Skeletal muscle satellite cell (primary cell): ENCODE data around the gene PRKCB.

Source experiments
- H3K27me3 ChIP-seq: 2 replicates; pipeline ENCODE4 v1.7.0; 2013; ENCODE audit warnings: low read length; ENCODE audit not compliant: control insufficient read depth, insufficient read depth
- H3K36me3 ChIP-seq: 2 replicates; pipeline ENCODE4 v1.7.0; 2013; ENCODE audit warnings: mild to moderate bottlenecking, control low read depth, low read length; ENCODE audit not compliant: insufficient read depth
- H3K4me1 ChIP-seq: 2 replicates; pipeline ENCODE4 v1.7.0; 2013; ENCODE audit warnings: low read length; ENCODE audit not compliant: control insufficient read depth, insufficient read depth
- H3K4me2 ChIP-seq: 2 replicates; pipeline ENCODE4 v1.7.0; 2013; ENCODE audit warnings: mild to moderate bottlenecking, low read length
- H3K4me3 ChIP-seq: 2 replicates; pipeline ENCODE4 v1.7.0; 2013; ENCODE audit warnings: low read length
- H3K9ac ChIP-seq: 2 replicates; pipeline ENCODE4 v1.7.0; 2013; ENCODE audit warnings: mild to moderate bottlenecking, low read depth, low read length, moderate library complexity
- H3K9me3 ChIP-seq: replicated peaks from 2 replicates; pipeline ENCODE4 v1.7.0; 2013; ENCODE audit warnings: mild to moderate bottlenecking, control low read depth, low read length

The PRKCB gene

GRCh38 chr16:23898682-23899430 lies 63.1 kb downstream of the PRKCB start:
- Histone ChIP-seq H3K9ac (no peak overlapping the region), H3K4me2 (no peak overlapping the region), H3K4me3 (no peak overlapping the region), H3K4me1 (no peaks in the 10 kb centered on the region), H3K9me3 (no peaks in the 10 kb centered on the region), H3K36me3 (no peaks in the 10 kb centered on the region), H3K27me3 (no peaks in the 10 kb centered on the region)

- no peak overlapping the region for H3K4me3 ChIP-seq
- no peaks in the 10 kb centered on the region for H3K27me3 ChIP-seq
- H3K9me3 ChIP-seq, result no peaks in the 10 kb centered on the region
- no peak overlapping the region for H3K9ac ChIP-seq
- no peak overlapping the region for H3K4me2 ChIP-seq
- no peaks in the 10 kb centered on the region for H3K4me1 ChIP-seq
- no peaks in the 10 kb centered on the region for H3K36me3 ChIP-seq
Measured at GRCh38 chr16:23899869-23900268, 64.1 kb downstream of the PRKCB start.

GRCh38 chr16:23900480-23901177 lies 64.8 kb downstream of the PRKCB start:
- Histone ChIP-seq H3K4me1 (no peaks in the 10 kb centered on the region), H3K36me3 (no peaks in the 10 kb centered on the region), H3K4me2 (no peak overlapping the region), H3K4me3 (no peak overlapping the region), H3K9ac (no peak overlapping the region), H3K27me3 (no peaks in the 10 kb centered on the region), H3K9me3 (no peaks in the 10 kb centered on the region)

GRCh38 chr16:23901178-23902033 lies 65.6 kb downstream of the PRKCB start:
- Histone ChIP-seq H3K4me1 (no peaks in the 10 kb centered on the region), H3K4me3 (no peak overlapping the region), H3K27me3 (no peaks in the 10 kb centered on the region), H3K9me3 (no peaks in the 10 kb centered on the region), H3K4me2 (no peak overlapping the region), H3K9ac (no peak overlapping the region), H3K36me3 (no peaks in the 10 kb centered on the region)

- H3K4me2 ChIP-seq, result no peak overlapping the region
- no peak overlapping the region for H3K4me3 ChIP-seq
- H3K27me3 ChIP-seq, result no peaks in the 10 kb centered on the region
- no peaks in the 10 kb centered on the region for H3K9me3 ChIP-seq
- no peaks in the 10 kb centered on the region for H3K36me3 ChIP-seq
- no peaks in the 10 kb centered on the region for H3K4me1 ChIP-seq
- H3K9ac ChIP-seq, result no peak overlapping the region
Measured at GRCh38 chr16:23902034-23902747, 66.4 kb downstream of the PRKCB start.

GRCh38 chr16:23902748-23903414 lies 67.1 kb downstream of the PRKCB start:
- H3K4me2 ChIP-seq, result no peak overlapping the region
- no peaks in the 10 kb centered on the region for H3K9me3 ChIP-seq
- H3K9ac ChIP-seq, result no peak overlapping the region
- no peaks in the 10 kb centered on the region for H3K4me1 ChIP-seq
- no peaks in the 10 kb centered on the region for H3K36me3 ChIP-seq
- no peak overlapping the region for H3K4me3 ChIP-seq
- no peaks in the 10 kb centered on the region for H3K27me3 ChIP-seq

- H3K4me1 ChIP-seq, result no peaks in the 10 kb centered on the region
- H3K9ac ChIP-seq, result no peak overlapping the region
- no peak overlapping the region for H3K4me2 ChIP-seq
- H3K4me3 ChIP-seq, result no peak overlapping the region
- H3K27me3 ChIP-seq, result no peaks in the 10 kb centered on the region
- H3K36me3 ChIP-seq, result no peaks in the 10 kb centered on the region
- H3K9me3 ChIP-seq, result no peaks in the 10 kb centered on the region
Measured at GRCh38 chr16:23905027-23905426, 69.2 kb downstream of the PRKCB start.

- Histone ChIP-seq H3K4me1 (no peaks in the 10 kb centered on the region), H3K27me3 (no peaks in the 10 kb centered on the region), H3K9ac (no peak overlapping the region), H3K36me3 (no peaks in the 10 kb centered on the region), H3K4me3 (no peak overlapping the region), H3K9me3 (no peaks in the 10 kb centered on the region), H3K4me2 (no peak overlapping the region)
Measured at GRCh38 chr16:23907457-23907902, 71.7 kb downstream of the PRKCB start.

GRCh38 chr16:23907903-23908302 lies 72.1 kb downstream of the PRKCB start:
- no peak overlapping the region for H3K4me3 ChIP-seq
- no peaks in the 10 kb centered on the region for H3K36me3 ChIP-seq
- no peak overlapping the region for H3K9ac ChIP-seq
- no peaks in the 10 kb centered on the region for H3K4me1 ChIP-seq
- no peaks in the 10 kb centered on the region for H3K27me3 ChIP-seq
- no peaks in the 10 kb centered on the region for H3K9me3 ChIP-seq
- no peak overlapping the region for H3K4me2 ChIP-seq

- no peak overlapping the region for H3K4me3 ChIP-seq
- no peaks in the 10 kb centered on the region for H3K27me3 ChIP-seq
- H3K9me3 ChIP-seq, result no peaks in the 10 kb centered on the region
- no peak overlapping the region for H3K4me2 ChIP-seq
- no peaks in the 10 kb centered on the region for H3K36me3 ChIP-seq
- no peaks in the 10 kb centered on the region for H3K4me1 ChIP-seq
- no peak overlapping the region for H3K9ac ChIP-seq
Measured at GRCh38 chr16:23908790-23909189, 73.0 kb downstream of the PRKCB start.
